ENCODE data around the gene EFNA1.

DNA sequence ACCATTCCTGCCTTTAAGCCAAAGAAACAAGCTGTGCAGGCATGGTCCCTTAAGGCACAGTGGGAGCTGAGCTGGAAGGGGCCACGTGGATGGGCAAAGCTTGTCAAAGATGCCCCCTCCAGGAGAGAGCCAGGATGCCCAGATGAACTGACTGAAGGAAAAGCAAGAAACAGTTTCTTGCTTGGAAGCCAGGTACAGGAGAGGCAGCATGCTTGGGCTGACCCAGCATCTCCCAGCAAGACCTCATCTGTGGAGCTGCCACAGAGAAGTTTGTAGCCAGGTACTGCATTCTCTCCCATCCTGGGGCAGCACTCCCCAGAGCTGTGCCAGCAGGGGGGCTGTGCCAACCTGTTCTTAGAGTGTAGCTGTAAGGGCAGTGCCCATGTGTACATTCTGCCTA is 6.6 kb downstream of the EFNA1 start:
- no peak for TF ChIP-seq EP300 (conservative IDR thresholded peaks at IDR 0.05; ENCODE audit: poor library complexity, severe bottlenecking)
- TF ChIP-seq, protein P1, sequence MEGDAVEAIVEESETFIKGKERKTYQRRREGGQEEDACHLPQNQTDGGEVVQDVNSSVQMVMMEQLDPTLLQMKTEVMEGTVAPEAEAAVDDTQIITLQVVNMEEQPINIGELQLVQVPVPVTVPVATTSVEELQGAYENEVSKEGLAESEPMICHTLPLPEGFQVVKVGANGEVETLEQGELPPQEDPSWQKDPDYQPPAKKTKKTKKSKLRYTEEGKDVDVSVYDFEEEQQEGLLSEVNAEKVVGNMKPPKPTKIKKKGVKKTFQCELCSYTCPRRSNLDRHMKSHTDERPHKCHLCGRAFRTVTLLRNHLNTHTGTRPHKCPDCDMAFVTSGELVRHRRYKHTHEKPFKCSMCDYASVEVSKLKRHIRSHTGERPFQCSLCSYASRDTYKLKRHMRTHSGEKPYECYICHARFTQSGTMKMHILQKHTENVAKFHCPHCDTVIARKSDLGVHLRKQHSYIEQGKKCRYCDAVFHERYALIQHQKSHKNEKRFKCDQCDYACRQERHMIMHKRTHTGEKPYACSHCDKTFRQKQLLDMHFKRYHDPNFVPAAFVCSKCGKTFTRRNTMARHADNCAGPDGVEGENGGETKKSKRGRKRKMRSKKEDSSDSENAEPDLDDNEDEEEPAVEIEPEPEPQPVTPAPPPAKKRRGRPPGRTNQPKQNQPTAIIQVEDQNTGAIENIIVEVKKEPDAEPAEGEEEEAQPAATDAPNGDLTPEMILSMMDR (IDR thresholded peaks at IDR 0.05; ENCODE audit: poor library complexity, severe bottlenecking): no peak
- no peak for TF ChIP-seq SMC3 (conservative IDR thresholded peaks at IDR 0.05; ENCODE audit: poor library complexity)
- no peak for TF ChIP-seq EZH2 (IDR thresholded peaks at IDR 0.05; ENCODE audit: borderline replicate concordance, insufficient read depth, low read length, poor library complexity, severe bottlenecking)
- no peak for TF ChIP-seq TAF1 (IDR thresholded peaks at IDR 0.05; ENCODE audit: low read depth)
- no peak for TF ChIP-seq POLR2AphosphoS5 (IDR thresholded peaks at IDR 0.05)
- TF ChIP-seq RAD21 (conservative IDR thresholded peaks at IDR 0.05): no peak
- TF ChIP-seq, protein P2, sequence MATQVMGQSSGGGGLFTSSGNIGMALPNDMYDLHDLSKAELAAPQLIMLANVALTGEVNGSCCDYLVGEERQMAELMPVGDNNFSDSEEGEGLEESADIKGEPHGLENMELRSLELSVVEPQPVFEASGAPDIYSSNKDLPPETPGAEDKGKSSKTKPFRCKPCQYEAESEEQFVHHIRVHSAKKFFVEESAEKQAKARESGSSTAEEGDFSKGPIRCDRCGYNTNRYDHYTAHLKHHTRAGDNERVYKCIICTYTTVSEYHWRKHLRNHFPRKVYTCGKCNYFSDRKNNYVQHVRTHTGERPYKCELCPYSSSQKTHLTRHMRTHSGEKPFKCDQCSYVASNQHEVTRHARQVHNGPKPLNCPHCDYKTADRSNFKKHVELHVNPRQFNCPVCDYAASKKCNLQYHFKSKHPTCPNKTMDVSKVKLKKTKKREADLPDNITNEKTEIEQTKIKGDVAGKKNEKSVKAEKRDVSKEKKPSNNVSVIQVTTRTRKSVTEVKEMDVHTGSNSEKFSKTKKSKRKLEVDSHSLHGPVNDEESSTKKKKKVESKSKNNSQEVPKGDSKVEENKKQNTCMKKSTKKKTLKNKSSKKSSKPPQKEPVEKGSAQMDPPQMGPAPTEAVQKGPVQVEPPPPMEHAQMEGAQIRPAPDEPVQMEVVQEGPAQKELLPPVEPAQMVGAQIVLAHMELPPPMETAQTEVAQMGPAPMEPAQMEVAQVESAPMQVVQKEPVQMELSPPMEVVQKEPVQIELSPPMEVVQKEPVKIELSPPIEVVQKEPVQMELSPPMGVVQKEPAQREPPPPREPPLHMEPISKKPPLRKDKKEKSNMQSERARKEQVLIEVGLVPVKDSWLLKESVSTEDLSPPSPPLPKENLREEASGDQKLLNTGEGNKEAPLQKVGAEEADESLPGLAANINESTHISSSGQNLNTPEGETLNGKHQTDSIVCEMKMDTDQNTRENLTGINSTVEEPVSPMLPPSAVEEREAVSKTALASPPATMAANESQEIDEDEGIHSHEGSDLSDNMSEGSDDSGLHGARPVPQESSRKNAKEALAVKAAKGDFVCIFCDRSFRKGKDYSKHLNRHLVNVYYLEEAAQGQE (IDR thresholded peaks at IDR 0.05; ENCODE audit: borderline replicate concordance): no peak
- TF ChIP-seq MXI1 (conservative IDR thresholded peaks at IDR 0.05; ENCODE audit: poor library complexity, severe bottlenecking): no peak

Data from neural cell (in vitro differentiated cells).